Urothelium cell line (cell line): Measurements from ENCODE around the gene NCAPG2.
"Not testable (repeated sequence)": the region's sequence is repeated elsewhere in the genome, so short reads cannot be mapped to it uniquely, and the experiment has no call there.

Source experiments
- DNase-seq: peaks from one replicate; pipeline ENCODE4 v3.0.0; 2011; ENCODE audit warnings: low spot score, mixed read lengths
- FAIRE-seq: peaks from 2 replicates; lab custom pipeline; 2011; peaks lifted over from hg19 to GRCh38; lab: Jason Lieb, UNC

The NCAPG2 gene

DNA sequence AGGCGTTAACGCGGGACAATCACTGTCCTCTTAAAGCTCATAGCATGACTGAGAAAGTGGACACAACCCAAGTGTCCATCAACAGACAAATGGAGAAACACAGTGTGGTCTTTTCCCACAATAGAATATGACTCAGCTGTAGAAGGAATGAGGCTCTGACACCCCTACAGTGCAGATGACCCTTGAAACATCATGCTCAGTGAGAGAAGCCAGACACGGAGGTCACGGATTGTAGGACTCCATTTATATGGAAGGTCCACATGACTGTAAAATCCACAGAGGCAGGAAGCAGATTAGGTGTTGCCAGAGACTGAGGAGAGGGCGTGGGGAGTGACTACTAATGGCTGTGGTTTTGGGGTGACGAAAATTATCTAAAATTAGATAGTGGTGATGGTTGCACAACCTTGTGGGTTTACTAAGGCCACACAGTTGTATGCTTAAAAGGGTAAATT lies 6.1 kb upstream of the NCAPG2 start:
- FAIRE-seq, result no peak
- no peak for DNase-seq

DNA sequence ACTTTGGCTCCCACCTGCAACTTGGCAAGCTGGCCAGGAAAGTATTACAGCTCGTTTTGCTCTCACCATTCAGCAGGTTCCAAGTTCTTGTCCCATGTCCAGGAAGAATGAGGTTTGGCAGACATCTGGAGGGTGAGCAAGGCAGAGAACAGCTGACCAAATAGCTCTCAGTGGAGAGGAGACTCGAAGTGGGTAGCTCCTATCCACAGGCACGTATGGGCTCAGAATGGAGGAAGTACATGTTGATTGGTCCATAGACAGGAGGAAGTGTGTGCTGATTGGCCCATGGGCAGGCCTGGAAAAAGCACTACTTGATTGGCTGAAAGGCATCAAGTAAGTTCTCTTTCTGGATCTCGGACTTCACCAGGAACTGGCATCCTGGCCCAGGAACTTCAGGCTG lies 3.0 kb upstream of the NCAPG2 start:
- DNase-seq (no peak), FAIRE-seq (no peak)

DNA sequence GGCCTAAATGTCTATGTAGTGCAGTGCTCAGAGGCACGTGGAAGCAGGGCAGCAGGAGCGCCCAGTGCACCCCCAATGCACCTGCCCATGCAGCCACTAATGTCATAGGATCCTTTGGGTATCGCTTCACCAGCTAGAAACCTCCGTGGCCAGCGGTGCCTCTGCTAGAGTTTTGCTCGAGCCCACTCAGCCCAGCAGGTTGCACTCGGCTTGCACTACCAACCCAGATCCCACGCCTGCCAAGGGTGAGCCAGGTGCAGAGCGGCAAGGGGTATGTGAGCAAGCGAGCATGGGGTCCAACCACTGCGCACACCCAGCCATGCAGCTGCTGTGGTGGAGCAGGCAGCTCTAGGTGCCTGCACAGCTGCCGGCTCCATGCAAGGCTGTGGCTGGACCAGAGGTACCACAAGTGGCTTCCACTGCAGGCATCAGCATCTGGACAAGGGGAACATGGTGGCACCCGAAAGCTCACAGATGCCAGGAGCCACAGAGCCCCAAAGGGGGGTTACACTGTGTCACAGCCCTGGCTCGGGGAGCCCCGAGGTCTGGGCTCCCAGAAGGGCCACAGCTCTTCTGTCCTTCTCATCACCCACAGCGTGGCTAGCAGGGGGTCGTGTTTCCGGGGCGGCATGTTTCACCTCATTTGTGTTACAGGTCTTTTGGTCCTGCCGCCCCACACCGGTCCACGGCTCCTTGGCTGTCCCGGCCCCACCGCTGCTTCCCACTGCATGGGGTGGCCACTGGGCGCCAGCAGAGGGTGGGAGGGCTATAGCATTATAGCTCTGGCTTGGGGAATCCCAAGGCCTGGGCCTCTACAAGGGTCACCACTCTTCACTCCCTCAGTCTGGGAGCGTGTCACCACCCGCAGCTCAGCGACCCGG lies 2.3 kb upstream of the NCAPG2 start:
- FAIRE-seq (no peak), DNase-seq (no peak)

DNA sequence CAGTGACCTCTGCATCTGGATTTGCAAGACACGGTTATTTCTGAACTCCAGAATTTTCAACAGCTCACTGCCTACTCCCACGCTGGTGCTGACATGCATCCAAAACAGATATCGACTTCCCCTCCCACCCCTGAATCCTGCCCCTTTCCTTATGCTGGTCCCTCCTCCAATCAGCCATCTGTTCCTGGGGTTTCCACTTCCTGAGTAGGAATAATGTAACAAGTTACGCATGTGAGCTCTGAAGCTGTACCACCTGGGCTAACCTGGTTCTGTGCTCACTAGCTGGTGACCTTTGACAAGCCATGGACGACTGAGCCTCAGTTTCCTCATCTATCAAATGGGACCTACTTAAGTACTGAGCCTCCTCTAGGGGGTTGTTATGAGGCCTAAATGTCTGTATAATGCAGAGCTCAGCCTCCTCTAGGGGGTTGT lies 1.7 kb upstream of the NCAPG2 start:
- DNase-seq, result no peak
- FAIRE-seq, result no peak

DNA sequence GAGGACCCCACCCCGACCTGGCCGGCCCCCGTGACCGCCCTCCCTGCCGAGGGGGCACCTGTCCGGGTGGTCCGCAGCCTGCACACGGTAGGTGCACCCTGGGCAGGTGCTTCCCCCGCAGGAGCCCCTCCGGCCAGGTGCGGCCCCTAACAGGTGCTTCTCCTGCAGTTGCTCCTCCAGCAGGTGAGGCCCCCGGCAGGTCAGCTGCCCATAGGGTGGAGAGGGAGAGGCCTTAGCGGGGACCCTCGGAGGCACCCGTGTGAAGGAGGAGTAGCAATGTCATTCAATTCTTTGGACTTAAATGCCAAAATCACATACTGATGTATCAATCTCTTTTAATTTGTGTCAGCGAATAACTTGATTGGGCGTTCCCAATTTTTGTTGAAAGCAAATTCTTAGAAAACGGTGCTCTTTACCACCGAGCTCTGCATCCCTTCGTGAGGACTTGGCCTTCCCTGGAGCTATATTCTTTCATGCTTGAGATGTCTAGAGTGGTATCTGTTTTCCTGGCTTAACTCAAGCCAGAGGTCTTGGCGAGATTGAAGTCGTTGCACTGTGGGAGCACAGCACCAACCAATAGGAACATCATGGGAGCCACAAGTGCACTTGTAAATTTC lies 738 bp upstream of the NCAPG2 start:
- DNase-seq (no peak), FAIRE-seq (no peak)

DNA sequence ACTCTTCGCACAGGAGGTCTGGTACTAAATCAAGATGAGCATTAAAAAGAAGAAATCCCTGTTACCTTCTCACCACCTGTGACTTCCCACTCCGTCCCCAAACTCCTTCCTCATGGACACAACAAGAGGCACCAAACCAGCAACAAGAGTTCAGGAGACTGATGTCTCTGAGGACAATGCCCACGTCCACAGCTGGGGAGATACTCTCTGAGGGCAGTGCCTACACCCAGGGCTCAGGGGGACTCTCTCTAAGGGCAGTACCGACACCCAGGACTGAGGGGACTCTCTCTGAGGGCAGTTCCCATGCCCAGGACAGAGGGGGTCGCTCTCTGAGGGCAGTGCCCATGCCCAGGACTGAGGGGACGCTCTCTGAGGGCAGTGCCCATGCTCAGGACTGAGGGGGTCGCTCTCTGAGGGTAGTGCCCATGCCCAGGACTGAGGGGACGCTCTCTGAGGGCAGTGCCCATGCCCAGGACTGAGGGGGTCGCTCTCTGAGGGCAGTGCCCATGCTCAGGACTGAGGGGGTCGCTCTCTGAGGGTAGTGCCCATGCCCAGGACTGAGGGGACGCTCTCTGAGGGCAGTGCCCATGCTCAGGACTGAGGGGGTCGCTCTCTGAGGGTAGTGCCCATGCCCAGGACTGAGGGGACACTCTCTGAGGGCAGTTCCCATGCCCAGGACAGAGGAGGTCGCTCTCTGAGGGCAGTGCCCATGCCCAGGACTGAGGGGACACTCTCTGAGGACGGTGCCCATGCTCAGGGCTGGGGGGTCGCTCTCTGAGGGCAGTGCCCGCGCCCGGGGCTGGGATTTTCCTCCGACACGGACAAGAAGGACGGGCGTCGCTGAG lies 703 bp downstream of the NCAPG2 start:
- DNase-seq, FAIRE-seq: not testable (repeated sequence)

DNA sequence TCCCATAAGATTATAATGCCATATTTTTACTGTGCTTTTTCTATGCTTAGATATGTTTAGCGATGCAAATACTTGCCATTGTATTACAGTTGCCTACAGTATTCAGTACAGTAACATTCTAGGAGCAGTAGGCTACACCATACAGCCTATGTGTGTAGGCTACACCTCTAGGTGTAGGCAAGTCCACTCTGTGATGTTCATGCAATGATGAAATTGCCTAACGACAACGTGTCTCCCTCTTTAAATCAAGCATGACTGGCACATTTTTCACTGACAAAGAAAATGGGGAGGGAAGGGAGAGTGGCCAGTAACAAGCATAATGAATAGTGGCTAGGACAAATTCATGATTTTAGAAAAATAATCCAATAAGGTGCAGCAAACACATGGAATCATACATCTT lies 1.7 kb downstream of the NCAPG2 start:
- DNase-seq (no peak), FAIRE-seq (no peak)

DNA sequence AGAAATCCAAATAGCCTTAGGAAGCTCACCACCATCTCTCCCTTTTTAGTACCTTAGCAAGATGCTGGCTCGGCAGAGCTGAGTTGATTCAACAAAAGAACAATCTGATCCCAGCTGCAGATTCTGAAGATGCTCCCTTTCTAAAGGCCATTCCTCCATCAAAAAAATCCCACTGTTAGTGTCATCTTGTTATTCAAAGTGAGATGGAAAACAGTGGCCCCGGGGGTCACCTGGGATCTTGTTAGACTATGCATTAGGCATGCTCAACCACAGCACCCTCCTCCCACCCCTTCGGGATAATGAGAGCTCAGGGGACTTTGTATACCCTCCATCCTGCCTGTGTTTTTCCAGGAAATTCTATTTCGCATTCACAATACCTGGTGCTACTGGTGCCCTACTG lies 2.4 kb downstream of the NCAPG2 start:
- DNase-seq (no peak), FAIRE-seq (no peak)

DNA sequence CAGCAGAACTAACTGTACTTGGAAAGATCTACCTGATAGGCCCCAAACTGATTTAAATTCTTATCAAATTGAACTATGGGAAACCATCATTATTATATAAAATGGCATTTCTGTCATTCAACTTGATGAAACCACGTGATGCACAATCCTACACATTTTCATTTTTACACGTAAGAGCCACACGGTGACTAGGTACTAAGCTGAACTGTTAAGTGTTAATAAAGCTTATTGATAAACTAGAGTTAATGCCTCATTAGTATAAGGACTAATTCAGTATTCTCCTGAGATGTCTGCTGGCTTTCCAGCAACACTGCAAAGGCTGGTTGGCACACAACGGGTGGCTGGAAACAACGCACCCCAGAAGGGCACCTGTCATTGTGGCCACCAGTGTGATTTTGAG lies 4.6 kb downstream of the NCAPG2 start:
- FAIRE-seq (no peak), DNase-seq (no peak)

DNA sequence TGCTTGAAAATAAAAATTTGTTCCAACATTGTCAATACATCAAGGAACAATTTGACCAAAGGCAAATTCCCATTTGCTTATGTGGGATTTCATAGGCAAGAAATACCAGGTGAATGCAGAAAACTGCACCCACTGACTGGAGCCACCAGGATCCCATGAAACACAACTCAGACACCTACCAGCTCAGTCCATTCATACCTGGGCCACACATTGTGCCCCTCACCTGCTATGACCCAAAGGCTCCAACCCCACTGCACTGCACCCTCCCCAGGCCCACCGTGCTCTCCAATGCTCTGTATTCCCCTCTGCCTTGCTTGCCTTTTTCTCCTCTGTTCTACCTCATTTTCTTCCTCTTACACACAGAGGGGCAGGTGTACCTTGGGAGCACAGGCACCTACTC lies 5.3 kb downstream of the NCAPG2 start:
- no peak for FAIRE-seq
- no peak for DNase-seq

DNA sequence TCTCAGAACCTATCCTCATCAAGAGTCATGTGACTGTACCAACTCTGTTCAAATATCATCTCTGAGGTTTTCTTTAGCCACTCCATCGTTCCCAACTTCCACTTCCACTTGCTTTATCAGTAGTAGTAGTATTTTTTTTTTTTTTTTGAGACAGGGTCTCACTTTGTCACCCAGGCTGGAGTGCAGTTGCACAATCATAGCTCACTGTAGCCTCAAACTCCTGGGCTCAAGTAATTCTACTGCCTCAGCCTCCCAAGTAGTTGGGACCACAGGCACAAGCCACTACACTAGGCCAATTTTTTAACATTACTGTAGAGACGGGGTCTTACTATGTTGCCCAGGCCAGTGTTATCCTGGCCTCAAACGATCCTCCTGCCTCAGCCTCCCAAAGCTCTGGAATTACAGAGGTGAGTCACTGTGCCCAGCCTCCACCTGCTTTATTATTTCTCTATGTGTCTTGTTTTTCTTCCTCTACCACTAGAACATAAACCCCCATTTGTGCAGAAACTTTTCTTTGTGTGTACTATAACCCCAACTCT lies 5.9 kb downstream of the NCAPG2 start:
- no peak for DNase-seq
- FAIRE-seq, result no peak

DNA sequence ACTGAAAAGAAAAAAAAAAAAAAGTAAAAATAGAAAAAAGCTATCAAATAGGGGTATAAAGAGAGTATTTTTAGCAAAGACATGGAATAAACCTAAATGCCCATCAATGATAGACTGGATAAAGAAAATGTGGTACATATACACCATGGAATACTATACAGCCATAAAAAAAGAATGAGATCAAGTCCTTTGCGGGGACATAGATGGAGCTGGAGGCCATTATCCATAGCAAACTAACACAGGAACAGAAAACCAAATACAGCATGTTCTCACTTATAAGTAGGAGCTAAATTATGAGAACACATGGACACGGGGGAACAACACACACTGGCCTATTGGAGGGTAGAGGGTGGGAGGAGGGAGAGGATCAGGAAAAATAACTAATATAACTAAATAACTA lies 7.0 kb downstream of the NCAPG2 start:
- not testable (repeated sequence) for FAIRE-seq, DNase-seq

DNA sequence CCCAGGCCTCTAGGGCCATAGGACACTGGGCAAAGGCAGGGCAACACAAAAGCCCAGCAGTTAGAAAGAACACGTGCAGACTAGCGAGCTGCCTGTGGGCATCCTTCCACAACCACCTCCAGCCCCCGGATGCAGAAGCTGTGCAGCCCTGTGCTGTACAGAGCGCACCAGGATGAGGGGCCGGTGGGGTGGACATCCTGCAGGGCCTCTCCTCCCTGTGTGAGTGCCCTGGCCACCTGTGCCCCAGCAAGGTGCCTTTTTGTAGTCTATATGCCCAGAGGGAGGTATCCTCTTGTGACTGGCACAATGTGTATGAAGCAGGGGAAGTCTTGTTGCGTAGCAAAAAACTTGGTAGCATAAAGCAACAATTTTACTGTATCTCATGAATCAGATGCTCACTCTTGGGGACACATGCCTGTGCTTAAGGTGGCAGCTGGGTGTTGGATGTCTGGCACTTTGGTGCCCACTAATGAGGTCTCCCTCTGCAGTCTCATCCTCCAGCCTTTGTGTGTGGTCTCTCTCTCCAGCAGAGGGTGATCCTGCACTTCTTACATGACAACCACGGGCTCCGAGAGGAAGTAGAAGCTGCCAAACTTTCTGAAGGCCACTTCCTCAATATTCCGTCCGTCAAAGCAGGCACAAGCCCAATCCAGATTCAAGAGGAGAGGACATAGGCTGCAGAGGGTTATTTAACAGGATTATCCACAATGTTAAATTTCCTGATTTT lies 8.7 kb downstream of the NCAPG2 start:
- DNase-seq, result no peak
- no peak for FAIRE-seq

DNA sequence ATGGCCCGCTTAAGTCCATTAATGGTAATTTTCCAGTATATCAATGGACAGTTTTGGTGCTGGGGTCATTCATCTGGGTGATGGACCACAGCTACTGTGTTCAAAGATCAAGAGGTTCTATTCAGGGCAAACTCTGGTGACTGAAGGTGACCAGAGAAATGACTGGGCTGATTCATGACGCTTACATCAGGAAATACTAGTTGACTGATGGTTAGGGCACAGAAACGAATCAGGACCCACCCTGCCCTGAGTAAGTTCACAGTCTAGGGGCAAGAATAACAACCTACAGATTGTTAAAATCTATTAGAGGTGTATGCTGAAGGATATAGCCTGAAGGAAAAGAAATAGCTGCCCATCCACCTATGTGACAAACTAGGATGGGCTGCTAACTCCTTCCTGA lies 9.5 kb downstream of the NCAPG2 start:
- no peak for DNase-seq
- no peak for FAIRE-seq

DNA sequence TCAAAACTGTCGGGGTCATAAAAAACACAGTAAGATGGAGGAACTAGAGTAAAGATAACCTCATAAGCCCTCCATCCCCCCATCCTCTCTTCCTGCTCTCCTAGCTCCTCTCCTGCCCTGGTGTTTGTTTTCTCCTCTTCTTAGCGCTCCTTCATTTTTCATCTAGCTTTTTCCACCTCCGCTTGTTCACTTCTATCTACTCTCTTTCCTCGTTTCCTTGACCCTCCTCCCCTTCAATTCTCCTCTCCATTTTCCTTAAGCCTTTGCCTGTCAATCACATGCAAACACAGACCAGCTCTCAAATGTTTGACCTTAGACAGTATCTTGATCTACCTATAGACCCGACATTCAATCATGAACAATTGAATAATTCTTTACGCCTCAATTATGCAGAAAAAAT lies 10.0 kb downstream of the NCAPG2 start:
- FAIRE-seq (no peak), DNase-seq (no peak)

DNA sequence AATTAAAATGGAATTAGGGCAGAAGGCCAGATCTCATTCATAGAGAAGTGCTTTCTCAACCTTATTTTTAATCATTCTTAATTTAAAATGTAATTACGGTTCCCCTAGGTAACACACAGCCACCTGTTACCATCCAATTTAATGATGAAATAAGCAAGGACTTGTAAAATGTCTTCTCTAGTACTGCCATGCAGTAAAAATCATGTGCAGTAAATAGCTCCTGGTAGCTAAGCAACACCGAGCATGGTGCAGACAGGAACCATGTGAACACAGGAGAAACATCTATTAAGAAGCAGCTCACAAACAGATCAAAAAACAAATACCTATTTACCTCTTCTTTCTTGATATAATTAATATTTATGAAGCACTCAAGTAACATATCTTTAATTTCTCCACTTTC lies 15.1 kb downstream of the NCAPG2 start:
- FAIRE-seq, result no peak
- no peak for DNase-seq

DNA sequence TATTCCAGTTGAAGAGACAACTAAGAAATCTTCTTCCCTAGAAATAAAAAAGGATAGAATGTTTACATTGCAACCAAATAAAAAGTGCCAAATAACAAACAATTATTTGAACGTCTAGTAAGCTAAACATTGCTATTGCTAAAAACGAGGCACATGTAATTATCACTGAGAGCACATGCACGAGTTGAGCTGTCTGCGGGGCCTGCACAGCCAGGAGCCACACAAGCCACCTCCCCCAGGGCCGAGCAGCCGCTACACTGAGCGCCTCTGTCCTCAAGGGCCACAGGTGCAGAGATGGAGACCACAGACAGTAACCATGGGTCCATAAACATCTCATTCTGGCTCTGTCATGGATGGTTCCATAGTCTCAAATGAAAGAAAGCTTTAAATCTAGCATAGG lies 17.2 kb downstream of the NCAPG2 start:
- no peak for FAIRE-seq
- DNase-seq, result no peak

DNA sequence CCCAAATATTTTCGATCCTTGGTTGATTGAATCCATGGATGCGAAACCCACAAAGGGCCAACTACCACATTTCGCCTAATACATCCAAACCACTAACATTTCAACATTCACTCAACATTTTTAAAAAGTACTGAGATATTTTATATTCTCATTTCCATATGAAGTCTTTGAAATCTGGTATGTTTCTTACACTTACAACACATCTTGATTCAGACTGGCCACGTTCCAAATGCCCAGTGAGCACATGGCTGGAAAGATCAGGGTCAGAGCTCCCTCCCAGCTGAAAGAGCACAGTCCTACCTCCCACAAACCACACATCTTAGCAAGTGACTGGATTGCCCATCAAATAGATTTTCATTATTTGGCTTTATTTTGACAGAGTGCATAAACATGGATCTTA lies 18.9 kb downstream of the NCAPG2 start:
- no peak for DNase-seq
- no peak for FAIRE-seq

DNA sequence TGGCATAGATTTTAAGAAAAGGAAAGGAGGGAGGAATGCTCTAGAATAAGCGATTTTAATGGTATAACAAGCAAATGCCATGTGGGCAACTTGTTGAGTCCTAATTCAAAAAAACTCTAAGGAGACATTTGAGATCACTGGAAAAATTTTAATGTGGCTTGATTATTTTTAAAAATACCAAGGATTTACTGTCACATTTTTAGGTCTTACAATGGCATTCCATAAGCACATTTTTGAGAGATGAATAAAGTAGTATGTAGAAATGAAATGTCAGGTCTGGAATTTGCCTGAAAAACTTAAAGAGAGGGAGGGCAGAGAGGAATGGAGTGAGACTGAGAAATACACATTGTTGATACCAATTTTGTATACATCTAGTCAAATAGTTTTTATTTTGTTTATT lies 20.3 kb downstream of the NCAPG2 start:
- no peak for FAIRE-seq

DNA sequence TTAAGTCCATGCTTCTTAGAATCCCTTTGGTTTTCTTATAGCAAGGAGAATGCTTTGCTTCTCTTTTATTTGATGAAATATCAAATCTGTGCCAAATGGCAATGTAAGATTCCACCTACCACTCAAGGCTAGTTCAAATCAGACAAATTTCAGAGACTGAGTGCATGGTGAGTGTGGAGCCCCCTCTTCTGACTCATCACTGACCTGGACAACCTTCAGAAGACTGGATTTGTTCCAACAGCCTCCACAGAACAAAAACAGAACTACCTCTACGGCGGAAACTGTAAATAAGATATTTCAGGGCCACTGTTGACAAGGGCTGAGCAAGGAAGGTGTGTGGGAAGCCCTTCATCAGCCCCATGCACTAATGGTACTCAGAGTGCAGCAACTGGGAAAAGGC lies 21.1 kb downstream of the NCAPG2 start:
- no peak for DNase-seq
- FAIRE-seq, result no peak

More for the DNA sequence above, 20.3 kb downstream of the NCAPG2 start:
- DNase-seq, result no peak

DNA sequence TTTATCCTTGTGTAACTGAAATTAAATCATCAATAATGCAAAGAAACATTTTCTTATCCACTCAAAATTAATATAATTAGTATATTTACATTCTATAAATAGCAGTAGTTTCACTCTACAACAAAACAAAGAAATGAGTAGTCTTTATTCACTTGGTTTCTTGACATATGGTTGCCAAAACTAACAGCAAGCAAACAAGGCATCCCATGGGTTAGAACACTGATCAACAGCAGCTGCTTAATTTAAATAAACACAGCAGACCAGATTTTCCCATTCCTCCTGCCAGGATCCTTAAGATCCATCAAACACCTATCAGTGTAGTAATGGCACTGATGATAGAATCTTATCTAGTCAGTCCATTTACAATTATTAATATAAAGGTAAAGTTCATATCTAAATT lies 22.1 kb downstream of the NCAPG2 start:
- FAIRE-seq (no peak), DNase-seq (no peak)
